HEK293T (cell line): ENCODE results near the gene PAQR5.

ENCODE experiments used
- CTCF ChIA-PET: fragments of 350-600 bp; formaldehyde crosslinking; extraction: SDS; loops from one replicate; lab custom pipeline; 2021; ENCODE audit warnings: antibody characterized with exemption, inconsistent platforms; lab: Yijun Ruan, JAX
- POLR2A ChIA-PET: fragments of 350-600 bp; formaldehyde crosslinking; extraction: SDS; loops from one replicate; lab custom pipeline; 2020; ENCODE audit warnings: antibody characterized with exemption, inconsistent platforms; lab: Yijun Ruan, JAX
- DNase-seq: peaks from one replicate; pipeline ENCODE4 v3.0.0; 2012; ENCODE audit warnings: mixed read lengths; ENCODE audit errors: extremely low spot score
- ARNT ChIP-seq: fragments of 450-650 bp; IDR thresholded peaks from 2 replicates; pipeline ENCODE4 v1.6.1; 2017; ENCODE audit warnings: mild to moderate bottlenecking
- BHLHE40 ChIP-seq: fragments of 450-650 bp; IDR thresholded peaks from 2 replicates; pipeline ENCODE4 v1.6.1; 2016; ENCODE audit warnings: mild to moderate bottlenecking, moderate library complexity, borderline replicate concordance
- CTBP1 ChIP-seq: fragments of 450-650 bp; IDR thresholded peaks from 2 replicates; pipeline ENCODE4 v1.6.1; 2016; ENCODE audit warnings: borderline replicate concordance
- ELF4 ChIP-seq: fragments of 450-650 bp; IDR thresholded peaks from 2 replicates; pipeline ENCODE4 v1.6.1; 2017; ENCODE audit warnings: antibody characterized with exemption
- FOXA1 ChIP-seq: fragments of 450-650 bp; IDR thresholded peaks from 2 replicates; pipeline ENCODE4 v1.6.1; 2016; ENCODE audit warnings: mild to moderate bottlenecking
- FOXK2 ChIP-seq: fragments of 450-650 bp; IDR thresholded peaks from 2 replicates; pipeline ENCODE4 v1.6.1; 2016; ENCODE audit warnings: mild to moderate bottlenecking
- FOXM1 ChIP-seq: fragments of 450-650 bp; IDR thresholded peaks from 2 replicates; pipeline ENCODE4 v1.6.1; 2017; ENCODE audit warnings: mild to moderate bottlenecking, borderline replicate concordance
- HDGF ChIP-seq: fragments of 450-650 bp; IDR thresholded peaks from 2 replicates; pipeline ENCODE4 v1.6.1; 2017; ENCODE audit warnings: antibody characterized with exemption, borderline replicate concordance
- L3MBTL2 ChIP-seq: fragments of 450-650 bp; conservative IDR thresholded peaks from 2 replicates; pipeline ENCODE4 v1.6.1; 2016; ENCODE audit warnings: mild to moderate bottlenecking
- LEF1 ChIP-seq: fragments of 450-650 bp; IDR thresholded peaks from 2 replicates; pipeline ENCODE4 v1.6.1; 2017; ENCODE audit warnings: mild to moderate bottlenecking, borderline replicate concordance
- NFRKB ChIP-seq: fragments of 450-650 bp; IDR thresholded peaks from 2 replicates; pipeline ENCODE4 v1.6.1; 2016; ENCODE audit warnings: mild to moderate bottlenecking, moderate library complexity
- SP1 ChIP-seq: fragments of 450-650 bp; IDR thresholded peaks from 2 replicates; pipeline ENCODE4 v1.6.1; 2017
- SUZ12 ChIP-seq: fragments of 450-650 bp; IDR thresholded peaks from 2 replicates; pipeline ENCODE4 v1.6.1; 2016; ENCODE audit warnings: mild to moderate bottlenecking
- TARDBP ChIP-seq: fragments of 450-650 bp; IDR thresholded peaks from 2 replicates; pipeline ENCODE4 v1.6.1; 2016
- ZNF384 ChIP-seq: fragments of 450-650 bp; IDR thresholded peaks from 2 replicates; pipeline ENCODE4 v1.6.1; 2016
- TF ChIP-seq, protein P1 (sequence below): fragments of 450-650 bp; IDR thresholded peaks from 2 replicates; pipeline ENCODE4 v1.6.1; 2016

PAQR5 gene

DNA sequence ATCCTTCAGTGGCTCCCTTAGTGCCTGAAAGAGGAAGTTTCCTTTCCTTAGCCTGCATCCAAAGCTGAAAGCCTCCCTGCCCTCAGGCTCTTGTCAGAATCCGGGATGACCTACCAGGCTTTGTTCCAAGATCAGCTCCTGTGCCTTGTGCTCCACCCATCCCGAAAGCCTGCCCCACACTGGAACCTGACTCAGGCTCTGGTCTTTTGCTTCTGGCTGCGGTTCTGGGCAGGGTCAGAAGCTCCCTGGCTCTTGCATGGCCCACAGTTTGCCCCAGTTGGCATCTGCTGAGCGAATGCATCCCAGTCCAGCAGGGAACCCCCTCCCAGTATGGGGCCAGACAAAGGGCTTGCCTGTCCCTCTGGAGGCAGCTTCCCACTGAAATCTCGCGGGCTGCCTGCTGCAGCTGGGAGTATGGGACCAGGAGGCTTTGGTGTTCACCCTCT is 89.6 kb downstream of the PAQR5 start:
- TF ChIP-seq HDGF (no peak), CTBP1 (no peak), FOXM1 (no peak), FOXK2 (no peak), SUZ12 (no peak), TARDBP (no peak), ZNF384 (no peak)
- TF ChIP-seq, protein P1, sequence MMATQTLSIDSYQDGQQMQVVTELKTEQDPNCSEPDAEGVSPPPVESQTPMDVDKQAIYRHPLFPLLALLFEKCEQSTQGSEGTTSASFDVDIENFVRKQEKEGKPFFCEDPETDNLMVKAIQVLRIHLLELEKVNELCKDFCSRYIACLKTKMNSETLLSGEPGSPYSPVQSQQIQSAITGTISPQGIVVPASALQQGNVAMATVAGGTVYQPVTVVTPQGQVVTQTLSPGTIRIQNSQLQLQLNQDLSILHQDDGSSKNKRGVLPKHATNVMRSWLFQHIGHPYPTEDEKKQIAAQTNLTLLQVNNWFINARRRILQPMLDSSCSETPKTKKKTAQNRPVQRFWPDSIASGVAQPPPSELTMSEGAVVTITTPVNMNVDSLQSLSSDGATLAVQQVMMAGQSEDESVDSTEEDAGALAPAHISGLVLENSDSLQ, result no peak
- CTCF ChIA-PET, result no interaction called here

DNA sequence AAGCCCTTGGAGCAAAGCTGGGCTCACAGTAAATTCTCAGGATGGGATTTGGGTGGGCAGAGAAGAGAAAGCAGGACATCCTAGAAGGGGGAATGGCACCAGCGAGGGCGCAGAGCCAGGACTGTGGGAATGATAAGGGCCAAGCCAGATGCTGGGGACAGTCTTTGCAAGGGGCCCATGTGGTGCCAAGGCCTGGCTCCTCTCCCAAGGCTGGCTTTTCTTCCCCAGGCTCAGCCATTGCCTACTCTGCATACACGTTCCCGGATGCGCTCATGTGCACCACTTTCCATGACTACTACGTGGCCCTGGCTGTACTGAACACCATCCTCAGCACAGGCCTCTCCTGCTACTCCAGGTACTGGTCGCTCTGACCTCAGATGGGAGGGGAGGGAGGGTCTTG is 90.7 kb downstream of the PAQR5 start:
- ChIA-PET CTCF (interaction anchor here (0.8 kb wide), 1 partner anchor 331 kb away, joined by 3 read pairs; no protein-coding TSS in a partner anchor), POLR2A (interaction anchor here (1.1 kb wide), 1 partner anchor 15 kb away, joined by 4 read pairs; no protein-coding TSS in a partner anchor)
- no peak for DNase-seq
- no peak for TF ChIP-seq ZNF384
- no peak for TF ChIP-seq NFRKB
- TF ChIP-seq, protein P1, result no peak
- no peak for TF ChIP-seq LEF1
- TF ChIP-seq SUZ12, result no peak
- no peak for TF ChIP-seq FOXA1
- no peak for TF ChIP-seq BHLHE40
- no peak for TF ChIP-seq FOXK2
- TF ChIP-seq HDGF, result no peak
- TF ChIP-seq TARDBP, result no peak
- TF ChIP-seq SP1, result no peak
- no peak for TF ChIP-seq FOXM1
- no peak for TF ChIP-seq ARNT
- TF ChIP-seq ELF4, result no peak
- TF ChIP-seq L3MBTL2, result no peak
- no peak for TF ChIP-seq CTBP1

More for the DNA sequence above, 89.6 kb downstream of the PAQR5 start:
- DNase-seq, result no peak
- POLR2A ChIA-PET, result interaction anchor here (1.0 to 1.1 kb wide), 2 partner anchors 11 to 16 kb away, joined by 3 to 4 read pairs; no protein-coding TSS in a partner anchor

DNA sequence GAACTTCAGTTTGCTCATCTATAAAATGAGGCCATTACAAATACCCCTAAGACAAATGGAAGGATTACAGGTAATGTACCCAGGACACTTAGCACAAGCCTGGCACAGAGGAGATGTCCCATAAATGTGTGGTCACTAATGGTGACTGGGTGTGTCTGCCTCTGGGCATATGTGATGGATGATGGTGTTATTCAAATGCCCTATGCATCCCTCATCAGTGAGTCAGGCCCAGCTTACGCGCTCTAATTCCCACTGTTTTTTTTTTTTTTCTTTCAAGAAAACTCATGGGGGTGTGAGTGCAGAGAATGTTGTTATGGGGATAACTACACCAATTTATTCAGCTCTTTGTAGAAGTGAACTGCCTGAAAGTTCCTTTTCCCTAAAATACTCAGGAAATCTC is 91.9 kb downstream of the PAQR5 start:
- TF ChIP-seq SUZ12, result no peak
- no peak for TF ChIP-seq LEF1
- TF ChIP-seq FOXM1, result no peak
- TF ChIP-seq, protein P1, result no peak
- TF ChIP-seq BHLHE40, result no peak
- no peak for TF ChIP-seq ARNT
- TF ChIP-seq ZNF384, result no peak
- CTCF ChIA-PET, result no interaction called here
- POLR2A ChIA-PET, result no interaction called here
- no peak for DNase-seq

DNA sequence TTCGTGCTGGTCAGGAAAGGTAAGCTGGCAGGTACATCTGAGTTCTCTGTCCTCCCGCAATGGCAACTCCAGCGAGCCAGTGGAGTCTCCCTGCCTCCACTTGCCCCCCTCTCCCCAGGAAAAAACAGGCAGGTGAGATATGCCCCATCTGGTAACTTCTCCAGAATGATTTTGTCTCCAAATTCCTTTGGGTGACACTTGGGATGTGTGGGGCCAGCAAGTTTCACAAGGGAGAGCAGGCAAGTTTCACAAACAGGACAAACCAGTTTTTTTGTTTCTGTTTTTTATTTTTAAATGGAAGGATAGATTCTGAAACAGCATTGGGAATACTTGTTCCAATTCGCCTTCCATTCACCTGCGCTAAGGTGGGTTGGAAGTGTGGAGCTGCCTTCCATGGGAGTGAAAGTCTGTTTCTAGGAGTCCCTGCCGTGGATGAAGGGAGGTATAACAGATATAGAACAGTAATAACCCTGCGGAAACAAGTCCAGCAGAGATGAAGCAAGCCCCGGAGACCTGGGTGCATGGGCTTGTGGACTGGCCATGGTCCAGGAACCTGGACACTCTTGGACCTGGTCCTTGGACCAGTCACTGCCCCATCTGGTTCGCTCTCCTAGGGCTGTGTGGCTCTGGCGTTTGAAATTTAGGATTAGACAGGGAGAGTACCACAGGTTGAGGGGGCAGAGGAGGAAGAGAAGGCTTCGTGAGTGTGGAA is 92.5 kb downstream of the PAQR5 start:
- POLR2A ChIA-PET, result no interaction called here
- TF ChIP-seq ZNF384, result no peak
- TF ChIP-seq SP1, result no peak
- TF ChIP-seq LEF1, result no peak
- no peak for TF ChIP-seq TARDBP
- TF ChIP-seq HDGF, result no peak
- no peak for TF ChIP-seq FOXA1
- no peak for TF ChIP-seq CTBP1
- TF ChIP-seq FOXM1, result no peak
- TF ChIP-seq SUZ12, result no peak
- TF ChIP-seq NFRKB, result no peak
- no peak for TF ChIP-seq ARNT
- TF ChIP-seq FOXK2, result no peak
- TF ChIP-seq ELF4, result no peak
- no peak for TF ChIP-seq BHLHE40
- TF ChIP-seq L3MBTL2, result no peak
- TF ChIP-seq, protein P1, result no peak
- CTCF ChIA-PET, result no interaction called here
- DNase-seq, result no peak

DNA sequence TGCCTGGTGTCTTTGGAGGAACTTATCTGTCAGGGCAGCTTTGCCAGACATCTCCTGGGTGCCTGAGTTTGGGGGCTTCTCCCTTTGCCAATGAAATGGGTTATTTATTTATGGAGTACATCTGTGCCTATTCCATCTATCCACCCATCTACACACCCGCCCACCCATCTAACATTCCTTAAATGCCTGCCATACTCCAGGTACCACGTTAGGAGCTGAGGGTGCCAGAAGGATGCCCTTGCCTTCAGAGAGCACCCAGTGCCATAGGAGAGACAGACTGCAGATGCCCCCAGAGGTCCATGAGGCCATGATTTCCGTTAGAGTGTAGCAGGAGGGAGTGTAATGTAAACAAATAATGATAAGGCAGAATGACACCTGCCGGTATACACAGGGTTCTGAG is 93.6 kb downstream of the PAQR5 start:
- DNase-seq, result no peak
- POLR2A ChIA-PET, result interaction anchor here (0.7 kb wide), 1 partner anchor 60 kb away, joined by 3 read pairs; the partner anchor contains the start of gene RPLP1
- CTCF ChIA-PET, result interaction anchor here (1.4 kb wide), 1 partner anchor 335 kb away, joined by 9 read pairs; no protein-coding TSS in a partner anchor
- TF ChIP-seq HDGF (no peak), CTBP1 (no peak), ARNT (no peak), ZNF384 (no peak), SP1 (no peak), SUZ12 (no peak), FOXK2 (no peak), FOXA1 (no peak), NFRKB (no peak), FOXM1 (no peak), TARDBP (no peak), LEF1 (no peak), L3MBTL2 (no peak), BHLHE40 (no peak)
- TF ChIP-seq, protein P1, result no peak
